Measurements from ENCODE around the gene SCAF11. TPM values are rescaled to one million over a fixed set of nuclear protein-coding genes. Genes with fewer than 3 reads are reported as not detected.

SCAF11 gene
- total RNA-seq, 2 experiments from 2014 or later, result 130 TPM

GRCh38 chr12:45877069-45877468, 113.3 kb downstream of the SCAF11 start:
- no TSS peak for BruUV-seq (replicated peaks)
- H3K4me2 ChIP-seq (ENCODE audit: low read length), result no peak overlapping the region
- TF ChIP-seq EZH2phosphoT487 (IDR thresholded peaks at IDR 0.05; ENCODE audit: borderline replicate concordance, low read depth, low read length), result no peak
- TF ChIP-seq CTCF (conservative IDR thresholded peaks at IDR 0.05; ENCODE audit: low read length), result no peak
- H3K9me3 ChIP-seq (ENCODE audit: low read length), result no peaks in the 10 kb centered on the region
- no peaks in the 10 kb centered on the region for H3K79me2 ChIP-seq (ENCODE audit: insufficient read depth, low read depth, low read length)
- no peaks in the 10 kb centered on the region for H3K4me1 ChIP-seq (ENCODE audit: insufficient read depth, low read length, poor library complexity, severe bottlenecking)
- H3K27ac ChIP-seq (ENCODE audit: low read depth, low read length, poor library complexity, severe bottlenecking), result no peak overlapping the region
- no peaks in the 10 kb centered on the region for H3K9me2 ChIP-seq (ENCODE audit: insufficient read depth, low read length)
- ChIA-PET CTCF (ENCODE audit: unreplicated experiment) (no interaction called here), POLR2A (interaction anchor here (0.7 to 0.8 kb wide), 2 partner anchors 16 to 132 kb away, joined by 4 to 5 read pairs; no protein-coding TSS in a partner anchor)
- no peak for DNase-seq (ENCODE audit: low spot score)
- no peak overlapping the region for H2AFZ ChIP-seq (ENCODE audit: low read length)
- intact Hi-C loops (cut with micrococcal nuclease; ENCODE audit: unreplicated experiment), result no loop called here
- peaks cover 48% of the 10 kb centered on the region for H3K36me3 ChIP-seq (ENCODE audit: insufficient read depth, low read length)
- no peaks in the 10 kb centered on the region for H4K20me1 ChIP-seq (ENCODE audit: insufficient read depth, low read length)
- no peak overlapping the region for H3K4me3 ChIP-seq (ENCODE audit: low read depth, low read length, poor library complexity, severe bottlenecking)

- intact Hi-C loops (cut with micrococcal nuclease; ENCODE audit: unreplicated experiment), result no loop called here
- Histone ChIP-seq H3K36me3 (ENCODE audit: insufficient read depth, low read length) (peaks cover 64% of the 10 kb centered on the region), H3K27ac (ENCODE audit: low read depth, low read length, poor library complexity, severe bottlenecking) (no peak overlapping the region), H2AFZ (ENCODE audit: low read length) (no peak overlapping the region), H3K9me2 (ENCODE audit: insufficient read depth, low read length) (no peaks in the 10 kb centered on the region), H3K9me3 (ENCODE audit: low read length) (no peaks in the 10 kb centered on the region), H3K79me2 (ENCODE audit: insufficient read depth, low read depth, low read length) (no peaks in the 10 kb centered on the region), H3K4me2 (ENCODE audit: low read length) (no peak overlapping the region), H3K4me3 (ENCODE audit: low read depth, low read length, poor library complexity, severe bottlenecking) (no peak overlapping the region), H4K20me1 (ENCODE audit: insufficient read depth, low read length) (no peaks in the 10 kb centered on the region), H3K4me1 (ENCODE audit: insufficient read depth, low read length, poor library complexity, severe bottlenecking) (no peaks in the 10 kb centered on the region)
- DNase-seq (ENCODE audit: low spot score), result no peak
- TF ChIP-seq EZH2phosphoT487 (IDR thresholded peaks at IDR 0.05; ENCODE audit: borderline replicate concordance, low read depth, low read length), result no peak
- no peak for TF ChIP-seq CTCF (conservative IDR thresholded peaks at IDR 0.05; ENCODE audit: low read length)
- ChIA-PET POLR2A (interaction anchor here (0.8 to 1.2 kb wide), 2 partner anchors 17 to 84 kb away, joined by 3 read pairs; no protein-coding TSS in a partner anchor), CTCF (ENCODE audit: unreplicated experiment) (no interaction called here)
- BruUV-seq (replicated peaks), result no TSS peak
Measured at GRCh38 chr12:45872446-45872845, 117.9 kb downstream of the SCAF11 start.

Small RNA genes lying within 50 kb of the gene (small RNA-seq; reads per million reads assigned to genes)
- gene RN7SL246P, result not detected
